ENCODE results near the gene PLXNA4.

Gene PLXNA4

GRCh38 chr7:132075515-132075914, 500.8 kb downstream of the PLXNA4 start:
- no peak for DNase-seq (ENCODE audit: low read depth)
- no peak for TF ChIP-seq MYC (IDR thresholded peaks at IDR 0.05; ENCODE audit: low read depth, low read length)
- TF ChIP-seq CTCF (IDR thresholded peaks at IDR 0.05; ENCODE audit: low read depth, low read length) = no peak
- no peak for TF ChIP-seq POLR2A (IDR thresholded peaks at IDR 0.05; ENCODE audit: extremely low read depth, insufficient read length)
- TF ChIP-seq MAX (IDR thresholded peaks at IDR 0.05; ENCODE audit: low read depth, low read length) = no peak
- no peak overlapping the region for H3K4me3 ChIP-seq (ENCODE audit: low read depth, low read length)

- no peak for DNase-seq (ENCODE audit: low read depth)
- TF ChIP-seq POLR2A (IDR thresholded peaks at IDR 0.05; ENCODE audit: extremely low read depth, insufficient read length) (no peak), MAX (IDR thresholded peaks at IDR 0.05; ENCODE audit: low read depth, low read length) (no peak), MYC (IDR thresholded peaks at IDR 0.05; ENCODE audit: low read depth, low read length) (no peak), CTCF (IDR thresholded peaks at IDR 0.05; ENCODE audit: low read depth, low read length) (no peak)
Observed at GRCh38 chr7:132073920-132074589, 502.2 kb downstream of the PLXNA4 start.

More at GRCh38 chr7:132073920-132074589, 502.2 kb downstream of the PLXNA4 start:
- H3K4me3 ChIP-seq (ENCODE audit: low read depth, low read length) = no peak overlapping the region
